GM18951 (cell line): ENCODE measurements around the gene RB1.
"Not testable (repeated sequence)": the region's sequence is repeated elsewhere in the genome, so short reads cannot be mapped to it uniquely, and the experiment has no call there.

Experiments used
- POLR2A ChIP-seq: IDR thresholded peaks from 4 replicates; pipeline ENCODE4 v1.6.1; 2011; ENCODE audit warnings: mild to moderate bottlenecking; ENCODE audit not compliant: insufficient read length, insufficient read depth; ENCODE audit errors: extremely low read depth
- in situ Hi-C: fragments of 300-500 bp; cut with MboI; formaldehyde crosslinking; loops from one replicate; pipeline ENCODE4 v1.12.0; 2022; ENCODE audit warnings: low sequenced_read_pairs, mixed read lengths, inconsistent platforms; ENCODE audit not compliant: unreplicated experiment

The RB1 gene

DNA sequence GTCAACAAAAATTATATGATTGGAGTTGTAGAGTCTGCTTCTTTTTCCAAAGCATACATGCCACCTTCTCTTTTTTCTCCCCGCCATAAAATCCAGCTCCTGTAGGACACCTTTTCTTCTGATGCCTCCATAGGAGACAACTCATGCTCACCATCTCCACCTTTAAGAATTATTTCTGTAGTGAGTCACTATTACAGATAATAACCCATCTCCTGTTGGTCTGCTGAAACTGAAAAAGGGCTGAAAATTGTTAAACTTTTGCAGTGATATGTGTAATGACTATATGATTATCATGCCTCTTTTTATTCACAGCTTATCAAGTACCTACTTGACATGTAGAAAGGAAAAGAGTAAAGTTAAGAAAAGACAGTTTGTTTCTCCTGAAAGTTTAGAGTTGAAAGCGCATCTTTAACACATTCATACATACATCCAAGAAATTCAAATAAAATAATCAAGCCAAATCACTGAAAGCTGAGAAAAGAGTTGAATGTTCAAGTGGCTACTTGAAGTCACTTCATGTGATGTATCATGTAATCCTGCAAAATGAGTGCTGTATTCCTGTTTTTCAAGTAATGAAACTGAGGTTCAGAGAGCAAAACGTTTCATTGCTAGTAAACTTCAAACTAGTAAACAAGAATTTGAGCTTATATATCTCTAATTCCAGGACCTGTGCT is 144.9 kb downstream of the RB1 start:
- no peak for TF ChIP-seq POLR2A
- in situ Hi-C loops, result no loop called here

DNA sequence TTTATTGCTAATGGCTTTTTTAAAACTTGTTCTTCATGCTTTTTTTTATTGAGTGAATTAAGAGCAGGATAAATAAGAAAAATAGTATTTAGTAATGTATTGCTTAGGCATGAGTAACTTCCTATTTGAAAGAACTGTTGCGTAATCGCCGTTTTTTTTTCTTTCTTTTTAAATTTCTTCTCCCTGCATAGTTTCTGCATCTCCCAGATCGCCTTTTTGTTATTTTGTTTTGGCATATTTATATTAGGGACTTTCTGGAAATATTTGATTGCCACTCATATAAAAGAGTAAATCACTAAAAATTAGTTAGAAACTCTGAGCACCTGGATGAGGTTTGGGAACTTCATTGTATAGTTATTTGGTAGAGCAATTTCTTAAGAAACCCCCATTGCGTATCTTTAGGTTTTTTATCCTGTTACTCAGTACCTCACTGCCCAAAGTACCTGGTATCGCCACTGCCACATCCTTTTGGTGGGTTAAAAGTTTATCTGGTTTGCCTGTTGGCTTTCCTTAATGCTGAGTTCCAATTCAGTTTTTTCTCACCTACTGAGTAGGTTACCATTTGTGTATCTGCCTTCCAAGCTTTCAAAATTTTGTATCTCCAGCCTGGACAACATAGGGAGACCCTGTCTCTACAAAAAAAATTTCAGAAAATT is 145.5 kb downstream of the RB1 start:
- in situ Hi-C loops, result no loop called here
- no peak for TF ChIP-seq POLR2A

DNA sequence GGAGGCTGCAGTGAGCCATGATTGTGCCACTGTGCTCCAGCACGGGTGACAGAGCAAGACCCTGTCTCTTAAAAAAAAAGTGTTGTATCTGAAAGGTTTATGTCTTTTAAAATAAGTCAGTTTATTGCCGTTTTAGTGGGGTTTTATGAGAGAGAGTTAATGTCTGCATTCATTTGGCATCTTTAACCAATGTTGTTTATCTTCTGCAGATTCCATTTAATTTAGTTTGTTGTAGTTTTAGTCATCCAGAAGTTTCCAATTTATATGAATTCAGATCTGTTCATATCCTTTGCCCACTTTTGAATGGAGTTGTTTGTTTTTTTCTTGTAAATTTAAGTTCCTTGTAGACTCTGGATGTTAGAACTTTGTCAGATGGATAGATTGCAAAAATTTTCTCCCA is 146.1 kb downstream of the RB1 start:
- TF ChIP-seq POLR2A, result no peak
- in situ Hi-C loops, result no loop called here

DNA sequence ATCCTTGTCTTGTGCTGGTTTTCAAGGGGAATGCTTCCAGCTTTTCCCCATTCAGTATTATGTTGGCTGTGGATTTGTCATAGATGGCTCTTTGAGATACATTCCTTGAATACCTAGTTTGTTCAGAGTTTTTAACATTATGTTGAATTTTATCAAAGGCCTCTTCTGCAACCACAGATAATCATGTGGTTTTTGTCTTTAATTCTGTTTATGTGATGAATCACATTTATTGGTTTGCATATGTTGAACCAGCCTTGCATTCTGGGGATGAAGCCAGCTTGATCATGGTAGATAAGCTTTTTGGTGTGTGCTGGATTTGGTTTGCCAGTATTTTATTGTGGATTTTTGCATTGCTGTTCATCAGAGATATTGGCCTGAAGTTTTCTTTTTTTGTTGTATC is 147.6 kb downstream of the RB1 start:
- in situ Hi-C loops, result not testable (repeated sequence)

DNA sequence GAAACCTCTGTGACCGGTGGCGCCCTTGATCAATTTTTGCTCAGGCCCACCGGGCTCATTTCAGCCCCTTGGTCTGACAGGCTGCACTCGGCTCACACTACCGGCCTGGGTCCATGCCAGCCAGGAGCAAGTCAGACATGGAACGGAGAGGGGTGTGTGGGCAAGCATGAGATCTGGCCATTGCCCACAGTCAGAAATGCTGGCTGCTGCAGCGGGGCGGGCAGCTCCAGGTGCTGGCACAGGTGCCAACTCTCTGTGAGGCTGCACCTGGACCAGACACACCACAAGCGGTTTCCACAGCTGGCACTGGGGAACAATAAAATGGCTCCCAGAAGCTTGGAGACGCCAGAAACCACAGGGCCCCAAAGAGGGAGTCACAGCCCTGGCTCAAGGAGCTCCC is 153.0 kb downstream of the RB1 start:
- in situ Hi-C loops, result no loop called here
- no peak for TF ChIP-seq POLR2A

DNA sequence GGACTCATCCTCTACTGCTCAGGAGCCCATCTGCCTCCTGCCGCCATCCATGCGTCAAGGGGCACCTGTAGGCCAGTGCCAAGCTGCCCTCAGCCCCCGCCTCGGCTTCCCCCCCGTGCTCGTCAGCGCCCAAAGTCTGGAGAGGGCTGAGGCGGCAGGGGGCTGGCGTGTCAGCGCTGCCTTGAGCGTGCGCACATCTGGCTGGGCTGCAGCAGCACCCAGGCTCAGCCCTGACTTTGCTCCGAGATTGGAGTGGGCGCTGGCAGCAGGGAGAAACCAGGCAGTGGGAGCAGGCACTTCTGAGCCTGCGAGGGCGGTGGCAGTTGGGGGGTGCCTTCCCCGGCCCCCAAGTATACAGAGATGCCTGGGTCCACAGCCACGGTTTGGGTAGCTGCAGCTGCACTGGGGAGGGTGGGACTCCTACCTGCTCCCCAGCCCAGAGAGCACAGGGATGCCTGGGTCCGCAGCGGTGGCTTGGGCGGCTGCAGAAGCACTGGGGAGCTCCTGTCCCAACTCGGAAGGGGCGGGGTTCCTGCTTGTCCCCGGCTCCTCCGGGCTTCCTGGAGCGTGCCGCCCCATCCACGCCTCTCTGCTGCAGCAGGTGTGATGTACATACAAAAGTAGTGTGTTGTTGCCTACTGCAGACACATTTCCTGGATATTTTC is 154.2 kb downstream of the RB1 start:
- TF ChIP-seq POLR2A, result no peak
- in situ Hi-C loops, result no loop called here

DNA sequence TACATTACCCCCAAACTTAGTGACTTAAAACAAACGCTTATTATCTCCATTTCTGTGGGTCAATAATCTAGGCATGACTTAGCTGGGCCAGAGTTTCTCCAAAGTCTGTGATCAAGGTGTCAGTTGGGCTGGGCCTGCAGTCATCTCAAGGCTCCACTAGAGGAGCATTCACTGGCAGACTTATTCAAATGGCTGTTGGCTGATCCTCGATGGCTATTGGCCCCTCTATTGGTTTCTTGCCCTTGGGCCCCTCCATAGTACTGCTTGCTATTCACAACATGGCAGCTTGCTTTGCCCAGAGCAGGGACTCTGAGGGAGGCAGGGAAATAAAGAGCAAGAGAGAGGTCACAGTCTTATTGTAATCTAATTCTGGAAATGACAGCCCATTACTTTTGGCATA is 171.7 kb downstream of the RB1 start:
- in situ Hi-C loops, result no loop called here
- no peak for TF ChIP-seq POLR2A

DNA sequence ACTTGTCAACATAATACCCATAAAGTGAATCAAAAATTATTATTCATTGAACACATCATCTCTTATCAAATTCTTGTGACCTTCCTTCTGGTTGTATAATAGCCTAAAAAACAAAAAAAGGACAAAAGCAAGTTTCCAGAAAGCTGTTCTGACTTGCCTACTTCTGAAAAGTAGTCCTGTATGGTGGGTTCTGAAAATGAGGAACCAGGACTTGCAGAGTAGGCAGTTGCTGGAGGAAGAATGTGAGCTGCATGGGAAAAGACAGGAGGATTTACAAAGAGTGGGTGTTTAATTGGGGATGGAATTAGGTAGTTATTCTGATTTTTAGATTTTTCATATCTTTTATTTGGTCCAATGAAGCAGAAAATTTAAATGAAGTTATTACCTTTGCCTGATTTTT is 172.7 kb downstream of the RB1 start:
- in situ Hi-C loops, result no loop called here

DNA sequence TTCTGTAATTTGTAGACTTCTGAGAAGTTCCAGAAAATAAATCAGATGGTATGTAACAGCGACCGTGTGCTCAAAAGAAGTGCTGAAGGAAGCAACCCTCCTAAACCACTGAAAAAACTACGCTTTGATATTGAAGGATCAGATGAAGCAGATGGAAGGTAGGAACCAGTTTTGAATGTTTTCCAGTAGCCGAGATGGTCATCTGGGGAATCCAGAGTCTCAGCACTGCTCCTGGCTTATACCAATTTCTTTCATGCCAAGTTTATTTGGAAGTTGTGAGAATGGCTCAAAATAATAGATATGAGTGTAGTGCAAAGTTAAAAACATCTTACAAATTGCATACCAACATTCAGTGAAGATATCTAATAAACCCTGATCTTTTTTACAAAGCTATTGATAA is 173.1 kb downstream of the RB1 start:
- in situ Hi-C loops, result no loop called here
- TF ChIP-seq POLR2A, result no peak

More for the DNA sequence above, 172.7 kb downstream of the RB1 start:
- no peak for TF ChIP-seq POLR2A

DNA sequence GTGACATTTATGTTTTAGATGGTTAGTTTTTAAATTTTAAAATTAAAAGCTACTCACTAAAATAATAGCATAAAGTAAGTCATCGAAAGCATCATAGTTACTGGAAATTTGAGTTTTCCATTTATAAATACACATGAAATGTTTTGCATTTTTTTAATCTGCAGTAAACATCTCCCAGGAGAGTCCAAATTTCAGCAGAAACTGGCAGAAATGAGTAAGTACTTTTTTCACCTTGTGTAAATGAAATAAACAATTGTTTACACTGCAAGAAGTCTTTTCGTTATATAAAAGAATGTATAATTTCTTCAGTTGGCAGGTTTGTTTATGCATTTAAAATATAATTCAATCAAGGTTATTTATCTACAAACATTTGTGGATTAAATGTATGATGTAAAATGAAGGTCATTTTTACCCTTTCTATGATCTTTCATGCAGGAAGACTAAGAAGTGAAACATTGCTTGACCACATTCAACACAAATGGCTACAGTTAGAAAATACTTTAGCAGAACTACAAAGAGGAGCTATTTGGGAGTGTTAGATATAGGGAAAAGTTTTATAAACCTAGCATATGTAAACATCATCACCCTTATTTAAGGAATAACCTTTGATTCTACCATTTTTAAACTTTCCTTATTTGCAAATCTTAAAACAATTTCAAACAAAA is 173.8 kb downstream of the RB1 start:
- in situ Hi-C loops, result no loop called here

DNA sequence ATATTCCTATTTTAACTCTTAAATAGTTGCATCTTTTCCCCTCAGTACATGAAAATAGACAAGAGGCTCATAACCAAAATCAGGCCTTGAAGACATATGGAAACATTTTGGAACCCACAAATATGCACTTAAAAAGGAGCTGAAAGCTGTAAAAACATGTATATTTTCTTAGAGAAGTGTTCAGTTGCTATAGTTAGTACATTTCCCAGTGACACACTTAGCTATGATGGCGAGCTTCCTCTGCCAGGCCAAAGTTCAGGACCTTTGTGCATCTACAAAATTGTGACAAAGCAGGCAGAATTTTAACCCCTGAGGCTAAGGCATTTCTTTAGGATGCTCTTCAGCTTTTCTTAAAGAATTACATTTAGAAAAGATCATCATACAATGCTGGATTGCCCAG is 174.8 kb downstream of the RB1 start:
- TF ChIP-seq POLR2A, result no peak
- in situ Hi-C loops, result no loop called here

More for the DNA sequence above, 173.8 kb downstream of the RB1 start:
- TF ChIP-seq POLR2A, result no peak

DNA sequence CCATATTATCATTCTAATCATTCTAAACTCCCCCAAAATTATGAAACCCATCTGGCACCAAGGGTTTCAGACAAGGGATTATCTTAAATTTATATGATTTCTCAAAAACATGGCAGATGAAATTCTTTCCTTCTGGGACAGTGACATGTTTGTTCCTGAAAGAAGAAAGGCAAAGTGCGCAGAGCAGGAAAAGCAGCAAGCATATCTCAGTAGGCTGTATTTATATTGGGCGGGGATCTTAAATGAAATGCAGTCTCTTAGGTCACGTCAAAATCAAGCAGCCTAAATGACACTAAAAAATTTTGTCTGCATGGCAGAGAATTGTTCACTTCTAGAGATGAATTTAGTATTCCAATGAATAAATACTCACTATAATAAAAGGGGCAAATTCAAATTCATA is 180.0 kb downstream of the RB1 start:
- in situ Hi-C loops, result no loop called here
- no peak for TF ChIP-seq POLR2A

DNA sequence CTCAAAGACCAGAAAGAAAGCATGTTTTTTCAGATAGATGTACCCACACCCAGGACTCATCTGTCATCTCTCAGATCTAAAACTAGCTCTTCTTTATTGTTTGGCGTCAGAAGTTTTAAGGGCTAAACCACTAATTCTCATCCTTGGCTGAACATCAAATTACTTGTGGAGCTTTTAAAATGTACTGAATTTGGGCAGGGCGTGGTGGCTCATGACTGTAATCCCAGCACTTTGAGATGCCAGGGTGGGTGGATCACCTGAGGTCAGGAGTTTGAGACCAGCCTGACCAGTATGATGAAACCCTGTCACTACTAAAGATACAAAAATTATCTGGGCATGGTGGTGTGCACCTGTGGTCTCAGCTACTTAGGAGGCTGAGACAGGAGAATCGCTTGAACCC is 181.9 kb downstream of the RB1 start:
- no peak for TF ChIP-seq POLR2A
- in situ Hi-C loops, result no loop called here

DNA sequence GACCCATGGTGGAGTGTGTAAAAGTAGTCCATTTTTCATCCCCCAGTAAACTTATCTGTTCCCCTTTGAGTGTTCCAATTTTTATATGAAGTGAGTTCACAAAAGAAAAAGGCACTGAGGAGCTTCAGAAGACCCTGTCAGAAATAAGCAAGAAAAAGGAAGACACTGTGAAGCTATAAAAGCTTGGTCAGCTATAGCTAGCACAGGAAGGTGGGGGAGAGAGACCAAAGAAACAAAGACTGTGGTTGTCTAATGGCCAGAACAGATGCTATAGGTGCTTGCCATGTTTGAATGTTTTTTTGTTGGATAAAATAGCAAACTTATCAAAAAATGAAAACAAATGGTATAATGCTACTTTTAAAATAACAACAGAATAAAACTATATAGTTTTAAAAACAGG is 182.8 kb downstream of the RB1 start:
- in situ Hi-C loops, result no loop called here

More for the DNA sequence above, 182.8 kb downstream of the RB1 start:
- TF ChIP-seq POLR2A, result no peak
